Measurements from ENCODE around the gene ZFPL1.

DNA sequence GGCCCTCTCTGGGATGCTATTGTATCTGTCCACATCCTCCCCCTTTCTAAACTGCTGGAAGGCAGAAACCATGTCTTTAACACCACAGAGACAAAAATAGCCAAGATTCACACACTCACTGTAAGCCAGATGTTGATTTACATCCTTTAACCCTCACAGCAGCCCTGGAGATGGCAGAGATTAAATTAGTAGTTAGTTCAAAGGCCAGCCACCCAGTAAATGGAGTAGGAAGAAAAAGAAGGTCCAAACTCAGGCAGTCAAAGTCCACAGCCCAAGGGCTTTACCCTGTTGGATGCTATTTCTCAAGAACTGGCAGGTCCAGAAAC is 35.6 kb downstream of the ZFPL1 start:
- no peak for TF ChIP-seq CTCF (IDR thresholded peaks at IDR 0.05)
- TF ChIP-seq POLR2A (IDR thresholded peaks at IDR 0.05) = no peak
